CD4-positive, alpha-beta T cell (primary cell): ENCODE results near the gene CXCL6. TPM values are rescaled to one million over a fixed set of nuclear protein-coding genes. Genes with fewer than 3 reads are reported as not detected.

ENCODE experiments used
- ATAC-seq: fragments of 200-7000 bp; cut with Tn5 transposase; one replicate; pipeline ENCODE4 v1.10.0; 2022; ENCODE audit warnings: mild to moderate bottlenecking; ENCODE audit not compliant: poor library complexity
- CTCF ChIA-PET: fragments of 350-600 bp; sonication (Branson Sonifier 250); formaldehyde crosslinking; loops from one replicate; lab custom pipeline; 2021; ENCODE audit warnings: antibody characterized with exemption, inconsistent platforms; lab: Charles Lee
- POLR2A ChIA-PET: fragments of 350-600 bp; sonication (Branson Sonifier 250); formaldehyde crosslinking; loops from one replicate; lab custom pipeline; 2021; ENCODE audit warnings: antibody characterized with exemption, inconsistent platforms; lab: Charles Lee
- DNase-seq, 14 experiments: peaks; one replicate each; pipeline ENCODE4 v3.0.0-alpha.2; 2013 to 2020; ENCODE audit warnings: mixed read lengths in 2 of 14
- H3K27ac ChIP-seq, 2 donors: one replicate each; pipeline versions ENCODE4 v1.5.1 to v1.7.0; 2013; ENCODE audit warnings: low read length in 2 of 2, low read depth in 1 of 2, mild to moderate bottlenecking in 1 of 2
- H3K27me3 ChIP-seq, 2 experiments: 1 replicate in 1 of 2; 2 replicates in 1 of 2; pipeline versions ENCODE4 v1.6.1 to v1.7.0; 2013; ENCODE audit warnings: low read length in 2 of 2, control low read depth in 1 of 2, mild to moderate bottlenecking in 1 of 2, moderate library complexity in 1 of 2; ENCODE audit not compliant: insufficient read depth in 2 of 2, control insufficient read depth in 1 of 2
- H3K36me3 ChIP-seq: one replicate; pipeline ENCODE4 v1.6.1; 2013; ENCODE audit warnings: low read length, control low read depth; ENCODE audit not compliant: insufficient read depth
- H3K4me1 ChIP-seq: one replicate; pipeline ENCODE4 v1.6.1; 2013; ENCODE audit warnings: low read length, control low read depth; ENCODE audit not compliant: insufficient read depth
- H3K4me3 ChIP-seq: one replicate; pipeline ENCODE4 v1.5.1; 2013; ENCODE audit warnings: mild to moderate bottlenecking, low read length, moderate library complexity
- H3K9me3 ChIP-seq, 2 experiments: 1 replicate in 1 of 2; 2 replicates in 1 of 2; pipeline versions ENCODE4 v1.6.1 to v1.7.0; 2013; ENCODE audit warnings: low read length in 2 of 2, mild to moderate bottlenecking in 2 of 2, control low read depth in 1 of 2, moderate library complexity in 1 of 2; ENCODE audit not compliant: control insufficient read depth in 1 of 2, insufficient read depth in 1 of 2
- H3K27ac Mint-ChIP-seq: one replicate; pipeline ENCODE4 v1.8.0; 2020; ENCODE audit warnings: mixed read lengths
- H3K27me3 Mint-ChIP-seq: one replicate; pipeline ENCODE4 v1.8.0; 2021; ENCODE audit warnings: mixed read lengths
- H3K36me3 Mint-ChIP-seq: one replicate; pipeline ENCODE4 v1.8.0; 2021; ENCODE audit warnings: low read depth, mixed read lengths
- H3K4me1 Mint-ChIP-seq: one replicate; pipeline ENCODE4 v1.8.0; 2021; ENCODE audit warnings: low read depth, mixed read lengths
- H3K4me3 Mint-ChIP-seq: one replicate; pipeline ENCODE4 v1.8.0; 2020; ENCODE audit warnings: mild to moderate bottlenecking, mixed read lengths
- H3K9me3 Mint-ChIP-seq: one replicate; pipeline ENCODE4 v1.8.0; 2020; ENCODE audit warnings: mixed read lengths
- intact Hi-C, 2 experiments: fragments of 100-400 bp; cut with DNase I in 1 of 2; cut with micrococcal nuclease in 1 of 2; formaldehyde crosslinking; loops; one replicate each; pipeline versions ENCODE4 v1.15.1 to v1.9.0; 2023 to 2025; cut with DNase I, micrococcal nuclease
- total RNA-seq, 174 experiments: library from RNA in 2 of 174; stranded (reverse) in 2 of 174; gene quantifications; one replicate each; pipeline ENCODE4 v1.2.3 and lab custom pipeline; 2021 to 2026
- TF ChIP-seq, protein P1 (sequence below): fragments of 200-600 bp; IDR thresholded peaks from one replicate; pipeline ENCODE4 v1.8.0; 2022; ENCODE audit warnings: antibody characterized with exemption, mild to moderate bottlenecking

The CXCL6 gene
- total RNA-seq, 2 experiments from 2014 or later = not detected

DNA sequence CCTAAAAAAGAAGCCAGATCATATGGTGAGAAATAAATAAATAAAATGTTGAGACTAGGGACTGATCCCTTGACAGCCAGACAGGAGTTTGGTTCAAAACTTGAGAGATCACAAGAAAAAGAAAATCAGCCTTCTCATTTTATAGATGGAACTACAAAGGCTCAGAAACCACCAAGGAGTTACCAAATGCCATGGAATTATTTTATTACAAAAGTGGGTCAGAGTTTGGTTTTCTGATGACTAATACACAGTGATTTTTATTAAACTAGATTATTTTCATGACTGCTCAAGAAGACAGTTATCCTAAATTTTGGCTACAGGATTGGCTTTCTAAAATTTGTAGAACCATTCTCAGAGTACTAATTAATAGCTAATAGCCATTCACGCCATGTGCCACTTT is 38.9 kb downstream of the CXCL6 start:
- Mint-ChIP-seq H3K27me3 (peaks cover 4% of the 10 kb centered on the region), H3K27ac (no peak overlapping the region), H3K4me3 (no peak overlapping the region), H3K9me3 (no peaks in the 10 kb centered on the region), H3K4me1 (no peaks in the 10 kb centered on the region), H3K36me3 (no peaks in the 10 kb centered on the region)
- Histone ChIP-seq H3K9me3 (no peaks in the 10 kb centered on the region), H3K27me3 (no peaks in the 10 kb centered on the region), H3K4me3 (no peak overlapping the region), H3K27ac (no peak overlapping the region), H3K36me3 (no peaks in the 10 kb centered on the region), H3K4me1 (no peaks in the 10 kb centered on the region)
- POLR2A ChIA-PET = no interaction called here
- no peak for DNase-seq
- CTCF ChIA-PET = no interaction called here
- no peak for ATAC-seq
- TF ChIP-seq, protein P1, sequence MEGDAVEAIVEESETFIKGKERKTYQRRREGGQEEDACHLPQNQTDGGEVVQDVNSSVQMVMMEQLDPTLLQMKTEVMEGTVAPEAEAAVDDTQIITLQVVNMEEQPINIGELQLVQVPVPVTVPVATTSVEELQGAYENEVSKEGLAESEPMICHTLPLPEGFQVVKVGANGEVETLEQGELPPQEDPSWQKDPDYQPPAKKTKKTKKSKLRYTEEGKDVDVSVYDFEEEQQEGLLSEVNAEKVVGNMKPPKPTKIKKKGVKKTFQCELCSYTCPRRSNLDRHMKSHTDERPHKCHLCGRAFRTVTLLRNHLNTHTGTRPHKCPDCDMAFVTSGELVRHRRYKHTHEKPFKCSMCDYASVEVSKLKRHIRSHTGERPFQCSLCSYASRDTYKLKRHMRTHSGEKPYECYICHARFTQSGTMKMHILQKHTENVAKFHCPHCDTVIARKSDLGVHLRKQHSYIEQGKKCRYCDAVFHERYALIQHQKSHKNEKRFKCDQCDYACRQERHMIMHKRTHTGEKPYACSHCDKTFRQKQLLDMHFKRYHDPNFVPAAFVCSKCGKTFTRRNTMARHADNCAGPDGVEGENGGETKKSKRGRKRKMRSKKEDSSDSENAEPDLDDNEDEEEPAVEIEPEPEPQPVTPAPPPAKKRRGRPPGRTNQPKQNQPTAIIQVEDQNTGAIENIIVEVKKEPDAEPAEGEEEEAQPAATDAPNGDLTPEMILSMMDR = no peak
- intact Hi-C loops = no loop called here

DNA sequence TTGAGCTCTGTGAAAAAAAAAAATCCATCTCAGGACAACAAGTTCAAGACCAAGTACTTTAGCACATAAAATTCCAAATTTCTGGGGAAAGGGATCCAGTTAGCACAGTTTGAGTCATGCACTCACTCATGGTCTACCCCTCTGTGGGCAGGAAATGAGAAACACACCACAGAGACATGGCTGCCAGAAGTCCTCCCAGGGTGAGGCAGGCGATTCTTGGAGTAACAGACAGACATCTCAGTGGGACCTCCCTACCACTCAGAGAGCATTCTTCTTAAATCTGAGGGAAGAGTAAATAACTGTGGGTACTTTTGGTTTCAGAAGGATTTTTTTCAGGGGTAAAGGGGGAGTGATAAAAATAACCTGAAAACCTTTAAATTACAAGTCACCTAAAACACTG is 46.8 kb downstream of the CXCL6 start:
- H3K4me3 Mint-ChIP-seq = no peak overlapping the region
- H3K27me3 ChIP-seq = no peaks in the 10 kb centered on the region
- ATAC-seq = no peak
- H3K9me3 Mint-ChIP-seq = no peaks in the 10 kb centered on the region
- no peaks in the 10 kb centered on the region for H3K9me3 ChIP-seq
- intact Hi-C loops = no loop called here
- ChIA-PET CTCF (no interaction called here), POLR2A (no interaction called here)
- H3K27ac Mint-ChIP-seq = no peak overlapping the region
- no peaks in the 10 kb centered on the region for H3K27me3 Mint-ChIP-seq
- H3K4me3 ChIP-seq = no peak overlapping the region
- DNase-seq = no peak
- no peak overlapping the region for H3K27ac ChIP-seq
- TF ChIP-seq, protein P1 = no peak
- H3K4me1 ChIP-seq = no peaks in the 10 kb centered on the region
- H3K4me1 Mint-ChIP-seq = no peaks in the 10 kb centered on the region
- H3K36me3 Mint-ChIP-seq = no peaks in the 10 kb centered on the region
- no peaks in the 10 kb centered on the region for H3K36me3 ChIP-seq

DNA sequence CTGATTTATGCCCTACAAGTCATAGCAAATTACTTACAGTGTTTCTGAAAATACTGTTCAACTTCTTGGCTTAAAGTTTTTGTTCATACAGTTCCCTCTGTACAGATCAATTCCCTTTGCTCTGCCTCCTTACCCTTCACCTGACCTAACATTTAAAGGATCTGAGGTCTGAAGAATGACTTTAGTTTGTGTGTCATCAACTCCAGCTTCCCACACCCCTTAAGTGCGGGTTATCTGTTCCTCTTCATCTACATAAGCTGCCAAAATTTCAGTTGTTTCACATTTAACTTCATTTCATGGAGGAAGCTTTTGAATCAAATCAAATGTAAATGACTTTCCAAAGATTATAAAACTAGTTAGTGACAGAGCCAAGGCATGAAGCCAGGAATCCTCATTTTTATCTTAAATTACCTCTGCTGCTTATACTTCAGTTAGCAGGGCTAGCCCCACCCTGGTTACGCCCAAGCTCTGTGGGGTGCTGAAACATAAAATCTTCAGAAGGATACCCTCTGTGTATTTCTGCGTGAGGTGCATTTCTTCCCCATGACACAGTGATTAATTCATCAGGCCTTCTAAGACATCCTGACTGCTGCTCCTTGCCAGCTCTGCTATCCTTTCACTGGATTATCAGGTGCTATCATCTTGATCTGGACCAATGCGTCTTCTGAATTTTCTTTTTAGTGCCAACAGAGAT is 49.2 kb downstream of the CXCL6 start:
- H3K27ac Mint-ChIP-seq = no peak overlapping the region
- no peaks in the 10 kb centered on the region for H3K36me3 Mint-ChIP-seq
- TF ChIP-seq, protein P1 = no peak
- no peaks in the 10 kb centered on the region for H3K27me3 ChIP-seq
- intact Hi-C loops = no loop called here
- no peak for ATAC-seq
- no peak overlapping the region for H3K27ac ChIP-seq
- POLR2A ChIA-PET = no interaction called here
- CTCF ChIA-PET = interaction anchor here (1.6 kb wide), 1 partner anchor 15 kb away, joined by 3 read pairs; no protein-coding TSS in a partner anchor
- H3K9me3 Mint-ChIP-seq = no peaks in the 10 kb centered on the region
- H3K4me1 ChIP-seq = no peaks in the 10 kb centered on the region
- H3K4me3 ChIP-seq = no peak overlapping the region
- no peaks in the 10 kb centered on the region for H3K36me3 ChIP-seq
- no peaks in the 10 kb centered on the region for H3K9me3 ChIP-seq
- no peaks in the 10 kb centered on the region for H3K4me1 Mint-ChIP-seq
- no peak overlapping the region for H3K4me3 Mint-ChIP-seq
- DNase-seq = no peak
- no peaks in the 10 kb centered on the region for H3K27me3 Mint-ChIP-seq

Other genes with a start within 250 kb of the CXCL6 start
- under 1 TPM; 0.25 to 0.28 TPM for gene RASSF6, start 216.2 kb upstream of the CXCL6 start, total RNA-seq
- gene CXCL8, start 96.1 kb upstream of the CXCL6 start, total RNA-seq = 10 to 100 TPM in 1 of 2 experiments, 1 to 10 TPM in 1; 9.9 to 11.4 TPM
- not detected for gene PF4V1, start 16.6 kb downstream of the CXCL6 start, total RNA-seq
- not detected for gene CXCL1, start 32.7 kb downstream of the CXCL6 start, total RNA-seq
- gene PF4, start 145.3 kb downstream of the CXCL6 start, total RNA-seq = not detected
- under 1 TPM; 0.52 to 0.95 TPM for gene PPBP, start 151.5 kb downstream of the CXCL6 start, total RNA-seq
- gene CXCL5, start 162.0 kb downstream of the CXCL6 start, total RNA-seq = not detected
- under 1 TPM; 0.30 to 0.61 TPM for gene CXCL3, start 202.0 kb downstream of the CXCL6 start, total RNA-seq